ENCODE measurements around the gene PTPRK.

GRCh38 chr6:127952831-127953230 is 567.6 kb downstream of the PTPRK start:
- no peak for TF ChIP-seq CTCF (IDR thresholded peaks at IDR 0.05)
- no peak for TF ChIP-seq ZFX (IDR thresholded peaks at IDR 0.05; ENCODE audit: borderline replicate concordance)

Data from 22Rv1 (cell line).